Measurements from ENCODE around the gene SFXN5.

GRCh38 chr2:73112026-73112912 is 40.8 kb upstream of the SFXN5 start:
- TF ChIP-seq CTCF (IDR thresholded peaks at IDR 0.05; ENCODE audit: insufficient read depth, low read depth, low read length): no peak
- no peak for TF ChIP-seq EZH2 (IDR thresholded peaks at IDR 0.05; ENCODE audit: insufficient read depth, low read length)
